GM10847 (cell line): Measurements from ENCODE around the gene ARGFX.

Experiments used
- POLR2A ChIP-seq: IDR thresholded peaks from 2 replicates; pipeline ENCODE4 v1.6.1; 2011; ENCODE audit not compliant: insufficient read length; ENCODE audit errors: extremely low read depth

Gene ARGFX

DNA sequence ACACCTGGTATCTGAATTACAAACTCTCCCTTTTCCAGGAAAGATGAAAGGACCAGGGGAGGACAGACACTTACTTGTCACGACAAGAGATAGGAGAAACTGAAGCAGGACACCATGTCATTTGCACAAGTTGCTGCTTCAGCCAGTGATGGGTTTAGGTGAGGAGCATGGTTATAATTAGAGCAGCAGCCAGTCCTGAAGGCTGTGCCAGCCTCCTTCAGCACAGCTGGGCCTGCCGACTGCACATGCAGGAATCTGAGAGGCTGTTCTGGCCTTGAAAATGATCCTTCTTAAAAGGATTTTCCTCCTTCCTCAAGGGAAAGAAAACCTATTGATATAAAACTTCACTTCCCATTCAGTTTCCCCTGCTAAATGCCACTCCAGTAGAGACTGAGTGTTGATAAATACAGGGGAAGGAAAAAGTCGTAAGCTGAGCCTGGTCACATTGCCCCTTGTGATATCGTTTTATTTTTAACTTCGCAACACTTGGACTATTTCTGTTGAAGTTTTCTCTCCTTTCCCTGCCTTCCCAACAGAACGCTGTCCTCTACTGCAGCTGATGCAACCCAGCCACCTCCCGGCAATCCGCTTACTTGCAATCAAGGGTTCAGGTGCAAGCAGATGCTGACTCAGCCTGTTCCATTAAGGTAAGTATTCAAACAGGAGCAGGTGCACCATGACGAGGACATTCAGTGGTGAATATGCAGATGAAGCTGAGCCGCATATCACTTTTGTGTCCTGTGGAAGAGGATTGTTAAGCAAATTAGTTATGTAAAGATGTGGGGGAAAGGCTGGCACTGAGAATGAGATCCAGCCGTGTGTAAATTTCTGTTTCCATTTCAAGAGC lies 25.3 kb downstream of the ARGFX start, which contains the start of gene FBXO40:
Gene FBXO40, plus strand, starts transcription at position 524 of the 847 bp plus-strand sequence. CDS start 27,197 bp downstream, outside the sequence.
- TF ChIP-seq POLR2A = no peak

DNA sequence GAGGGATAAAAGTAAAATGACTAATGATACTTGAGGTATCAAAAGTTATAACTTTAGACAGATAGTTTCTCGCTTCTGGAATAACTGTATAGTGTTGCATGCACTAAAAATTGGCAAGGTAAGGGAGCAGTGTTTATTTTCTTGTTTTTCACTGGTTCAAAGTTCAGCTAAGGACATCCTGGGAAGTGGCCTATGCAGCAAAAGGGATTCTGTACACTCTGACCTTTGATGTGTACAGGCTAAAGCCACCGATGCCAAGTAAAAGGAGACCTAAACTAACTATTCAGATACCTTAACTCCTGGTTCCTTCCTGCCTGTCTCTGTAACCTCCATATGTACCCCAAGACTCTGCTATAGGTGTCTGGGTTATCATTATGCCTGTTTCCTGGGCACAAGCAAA lies 27.1 kb downstream of the ARGFX start:
- no peak for TF ChIP-seq POLR2A

DNA sequence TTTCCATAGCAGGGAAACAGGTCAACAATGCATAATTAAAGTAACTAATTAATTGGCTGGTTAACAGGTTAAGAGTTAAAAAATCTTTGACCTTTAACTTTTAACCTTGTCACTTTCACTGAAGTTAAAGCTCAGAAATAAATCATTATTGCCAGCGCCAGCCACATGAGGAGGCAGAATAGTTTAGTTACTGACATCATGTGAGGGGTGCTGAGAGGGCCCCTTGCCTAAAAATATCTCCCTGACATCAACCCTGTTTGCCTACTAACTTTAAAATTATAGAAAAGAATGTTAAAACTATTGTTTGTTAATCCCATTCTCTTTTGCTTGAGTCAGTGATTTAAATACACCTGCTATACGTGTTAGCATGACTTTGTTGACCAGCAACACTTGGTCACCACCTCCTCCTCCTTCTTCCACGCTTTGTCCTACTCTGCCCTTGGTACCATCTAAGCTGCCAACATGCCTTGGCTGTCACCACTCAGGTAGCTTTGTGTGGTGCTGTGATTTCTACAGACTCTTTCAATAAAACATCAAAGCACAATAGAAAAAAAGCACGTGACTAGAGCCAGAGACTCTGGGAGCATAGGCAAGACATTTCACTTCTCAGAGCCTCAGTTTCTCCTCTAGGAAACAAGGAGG lies 28.1 kb downstream of the ARGFX start:
- TF ChIP-seq POLR2A = no peak

DNA sequence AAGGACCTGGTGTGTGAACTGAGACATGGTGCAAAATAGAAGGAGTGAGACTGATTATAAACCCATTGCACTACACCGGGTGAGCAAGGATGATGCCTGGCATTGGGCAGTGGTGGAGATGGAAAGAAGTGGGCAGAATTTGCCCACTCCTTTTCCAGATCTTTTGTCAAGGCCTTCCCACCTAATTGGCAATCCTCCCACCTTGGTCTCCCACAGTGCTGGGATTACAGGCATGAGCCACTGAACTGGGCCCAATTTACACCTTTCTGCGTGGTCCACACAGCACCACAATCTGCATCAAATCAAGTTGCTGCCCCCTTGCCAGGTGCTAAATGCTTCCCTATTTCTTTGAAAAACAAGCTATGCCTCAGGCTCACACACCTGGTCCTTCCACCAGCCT lies 30.8 kb downstream of the ARGFX start:
- no peak for TF ChIP-seq POLR2A

DNA sequence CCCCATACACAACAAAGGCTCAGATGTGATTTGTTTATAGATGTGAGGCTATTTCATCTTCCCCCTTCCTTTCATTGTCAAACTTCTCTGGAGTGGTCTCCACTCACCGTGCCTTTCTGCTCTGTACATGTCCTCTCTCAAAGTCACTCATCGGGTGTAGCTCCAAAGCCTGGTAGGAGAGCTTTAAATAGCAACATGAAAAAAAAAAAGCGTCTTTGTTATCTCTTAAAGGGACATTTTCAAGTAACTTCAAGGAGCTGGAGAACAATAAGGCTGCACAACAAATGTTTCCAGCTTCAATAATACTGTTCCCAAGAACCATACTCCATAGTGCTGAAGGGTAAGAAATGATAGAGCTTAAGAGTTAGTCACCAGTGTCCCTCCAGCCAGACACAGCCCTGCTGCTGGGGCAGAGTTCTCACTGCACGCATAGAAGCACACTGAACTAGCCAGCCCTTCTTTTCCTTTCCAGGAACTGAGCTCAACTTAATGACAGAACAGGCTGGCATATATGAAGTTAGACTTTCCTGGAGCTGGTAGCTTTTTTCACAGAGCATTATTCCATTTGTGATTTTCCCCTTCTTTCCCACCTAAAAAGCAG lies 33.6 kb downstream of the ARGFX start:
- TF ChIP-seq POLR2A = no peak

DNA sequence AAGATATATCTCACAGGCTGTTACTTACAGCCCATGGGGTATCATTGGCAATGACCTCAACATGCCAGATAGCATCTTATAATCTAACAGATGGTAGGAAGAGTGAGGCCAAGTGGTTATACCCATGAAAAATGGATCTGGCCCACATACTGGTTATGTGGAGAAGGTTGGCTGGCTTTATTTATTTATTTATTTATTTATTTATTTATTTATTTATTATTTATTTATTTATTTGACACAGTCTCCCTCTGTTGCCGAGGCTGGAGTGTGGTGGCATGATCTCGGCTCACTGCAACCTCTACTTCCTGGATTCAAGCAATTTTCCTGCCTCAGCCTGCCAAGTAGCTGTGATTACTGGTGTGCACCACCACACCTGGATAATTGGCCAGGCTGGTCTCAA lies 37.0 kb downstream of the ARGFX start:
- no peak for TF ChIP-seq POLR2A

DNA sequence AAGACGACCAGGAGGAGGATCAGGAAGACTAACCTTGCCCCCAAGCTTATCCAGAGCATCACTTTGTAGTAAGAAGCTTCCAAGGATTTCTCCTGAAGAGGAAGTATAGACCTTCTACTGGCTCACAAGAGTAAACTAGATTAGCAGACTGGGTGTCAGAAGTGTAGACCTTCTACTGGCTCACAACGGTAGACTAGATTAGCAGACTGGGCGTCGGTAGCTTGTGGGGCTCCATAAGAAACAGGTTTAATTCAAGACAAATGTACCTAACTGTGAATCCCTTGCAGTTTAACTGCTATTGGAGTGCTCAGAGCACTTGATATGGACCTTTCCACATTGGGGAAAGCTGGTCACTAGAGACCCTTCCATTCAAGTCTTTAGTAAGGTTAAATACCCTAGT lies 38.4 kb downstream of the ARGFX start:
- no peak for TF ChIP-seq POLR2A
